LNCAP (cell line): Measurements from ENCODE around the gene TMEM255A.

Experiments
- CTCF ChIP-seq: fragments of 450-650 bp; IDR thresholded peaks from 2 replicates; pipeline ENCODE4 v1.5.1; 2017; ENCODE audit warnings: mild to moderate bottlenecking

Gene TMEM255A

GRCh38 chrX:120310861-120311726 lies at the start of gene TMEM255A:
Gene TMEM255A (minus strand): TSS chrX:120311461. CDS start chrX:120311309, 152 bp downstream.
- no peak for TF ChIP-seq CTCF

GRCh38 chrX:120358737-120359456 lies 47.6 kb upstream of the TMEM255A start:
- no peak for TF ChIP-seq CTCF

- no peak for TF ChIP-seq CTCF
Measured at GRCh38 chrX:120357186-120357585, 45.9 kb upstream of the TMEM255A start.

GRCh38 chrX:120356084-120356483 lies 44.8 kb upstream of the TMEM255A start:
- no peak for TF ChIP-seq CTCF

GRCh38 chrX:120350450-120351138 lies 39.3 kb upstream of the TMEM255A start:
- TF ChIP-seq CTCF = no peak

- TF ChIP-seq CTCF = no peak
Measured at GRCh38 chrX:120336899-120337298, 25.6 kb upstream of the TMEM255A start.

GRCh38 chrX:120335289-120335688 lies 24.0 kb upstream of the TMEM255A start:
- TF ChIP-seq CTCF = no peak
